ENCODE results near the gene LENG1.

Gene LENG1

DNA sequence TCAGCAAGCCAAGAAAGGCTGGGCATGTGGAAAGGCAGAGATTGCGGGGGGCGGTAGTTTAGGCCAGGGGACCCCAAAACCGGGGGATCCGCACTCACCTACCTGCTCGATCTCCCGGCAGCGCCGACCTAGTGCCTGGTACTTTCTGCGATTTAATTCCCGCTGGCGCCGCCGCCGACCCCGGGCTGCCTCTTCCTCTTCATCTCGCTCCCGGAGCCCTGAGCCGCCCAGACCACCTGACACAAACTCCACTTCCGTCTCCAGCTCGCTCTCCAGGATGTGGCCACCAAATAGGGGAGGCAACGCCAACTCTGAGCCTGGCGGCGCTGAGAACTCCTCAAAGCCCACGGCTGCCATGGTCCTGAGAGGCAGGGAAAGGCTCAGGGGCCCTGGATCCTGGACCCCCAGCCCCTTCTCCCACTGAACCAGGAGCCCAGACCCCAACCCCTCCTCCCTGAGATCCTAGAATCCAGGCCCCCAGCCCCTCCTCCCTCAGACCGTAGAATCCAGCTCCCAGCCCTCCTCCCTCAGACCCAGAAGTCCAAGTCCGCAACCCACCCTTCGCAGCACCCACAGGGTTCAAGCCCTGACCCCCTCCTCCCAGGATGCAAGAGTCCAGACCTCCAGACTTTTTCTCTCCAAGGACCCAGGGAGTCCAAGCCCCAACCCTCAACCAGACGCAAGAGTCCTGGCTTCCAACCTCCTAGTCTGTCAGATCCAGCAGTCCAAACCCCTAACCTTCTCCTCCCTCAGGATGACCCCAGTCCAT is 45.0 kb downstream of the LENG1 start:
- peak in 1 of 2 donors; percentile 28 for DNase-seq (ENCODE audit: extremely low read depth in 1 of 2, low read depth in 1 of 2)

GRCh38 chr19:54109651-54110050 is 49.9 kb downstream of the LENG1 start:
- no peak for DNase-seq (ENCODE audit: extremely low read depth in 1 of 2, low read depth in 1 of 2)

DNA sequence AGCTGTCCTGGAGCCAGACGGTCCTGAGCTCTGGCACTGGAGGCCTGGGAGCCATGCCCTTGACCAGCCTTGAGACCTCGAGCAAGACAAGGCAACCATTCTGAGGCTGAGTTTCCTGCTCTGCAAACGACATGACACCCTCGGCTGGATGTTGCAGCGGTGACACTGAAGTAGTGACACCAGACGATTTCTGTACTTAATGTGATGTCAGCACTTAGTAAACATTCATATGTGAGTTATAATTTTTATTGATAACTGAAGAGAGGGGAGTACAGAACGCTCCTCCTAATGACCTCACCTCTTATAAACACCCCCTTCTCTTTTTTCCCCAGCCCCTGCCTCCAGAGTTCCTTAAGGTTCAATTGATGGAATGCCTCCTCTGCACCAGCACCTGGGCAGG is 51.0 kb downstream of the LENG1 start:
- DNase-seq (ENCODE audit: extremely low read depth in 1 of 2, low read depth in 1 of 2) = no peak

- DNase-seq (ENCODE audit: extremely low read depth in 1 of 2, low read depth in 1 of 2) = no peak
Observed at GRCh38 chr19:54107876-54108490, 51.5 kb downstream of the LENG1 start.

DNA sequence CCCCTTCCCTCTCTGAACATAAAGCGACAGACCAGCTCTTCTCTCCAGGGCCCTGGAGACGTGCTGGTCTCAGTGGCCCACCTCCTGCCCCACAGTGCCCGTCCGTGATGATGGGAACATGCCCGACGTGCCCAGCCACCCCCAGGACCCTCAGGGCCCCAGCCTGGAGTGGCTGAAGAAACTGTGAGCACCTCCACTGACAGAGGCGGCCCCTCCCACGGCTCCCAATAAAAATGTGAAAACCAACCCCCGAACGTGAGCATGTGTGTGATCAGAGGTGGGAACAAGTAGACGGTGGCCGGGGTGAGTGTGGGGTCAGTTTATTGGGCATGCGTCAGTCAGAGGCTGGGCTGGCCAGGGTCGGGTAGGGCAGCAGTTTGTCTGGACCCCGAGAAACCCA is 52.8 kb downstream of the LENG1 start:
- no peak for DNase-seq (ENCODE audit: extremely low read depth in 1 of 2, low read depth in 1 of 2)

DNA sequence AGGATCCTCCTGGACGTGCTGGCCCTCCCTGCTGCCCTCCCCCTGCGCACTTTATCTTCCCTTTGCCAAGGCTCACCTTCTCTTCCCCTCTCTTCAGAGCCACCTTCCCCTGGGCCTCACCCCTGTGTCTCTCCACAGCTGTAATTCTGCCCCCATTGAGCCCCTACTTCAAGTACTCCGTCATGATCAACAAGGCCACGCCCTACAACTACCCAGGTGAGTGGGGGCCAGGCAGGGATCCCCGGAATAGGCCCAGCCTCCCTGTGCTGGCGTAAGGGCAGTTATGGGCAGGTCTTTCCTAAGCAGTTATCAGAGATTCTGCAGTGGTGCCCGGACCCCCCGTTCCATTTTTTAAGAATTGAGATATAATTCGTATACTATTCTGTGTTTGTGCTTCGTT is 53.7 kb downstream of the LENG1 start:
- DNase-seq (ENCODE audit: extremely low read depth in 1 of 2, low read depth in 1 of 2) = no peak

Measured in stimulated activated CD8-positive, alpha-beta memory T cell treated with anti-CD3 and anti-CD28 coated beads, Interleukin-7, amount 100 ng/mL, for 48 hours (primary cell).